ENCODE measurements around the gene EYA3. TPM values are rescaled to one million over a fixed set of nuclear protein-coding genes. Genes with fewer than 3 reads are reported as not detected.

EYA3 gene
- polyA plus RNA-seq, 6 donors from 2014 or later = 5.2 to 26.3 (median 7.6) TPM

- Mint-ChIP-seq H3K27ac (no peak overlapping the region), H3K27me3 (no peaks in the 10 kb centered on the region), H3K4me3 (no peak overlapping the region), H3K9me3 (no peaks in the 10 kb centered on the region), H3K36me3 (peaks cover 8 to 13% of the 10 kb centered on the region in 2 donors), H3K4me1 (peaks cover 5 to 13% (median 7%) of the 10 kb centered on the region in 3 donors)
- DNase-seq = no peak
- ATAC-seq (ENCODE audit: low read depth in 2 of 2) = no peak
Observed at GRCh38 chr1:28050776-28051175, 37.6 kb downstream of the EYA3 start.

GRCh38 chr1:28046716-28047115 lies 41.7 kb downstream of the EYA3 start:
- Mint-ChIP-seq H3K4me3 (no peak overlapping the region), H3K9me3 (no peaks in the 10 kb centered on the region), H3K4me1 (peaks cover 0 to 10% (median 4%) of the 10 kb centered on the region in 3 donors), H3K36me3 (peaks cover 8 to 21% of the 10 kb centered on the region in 2 donors), H3K27me3 (no peaks in the 10 kb centered on the region), H3K27ac (peak overlapping the region in 1 of 6 donors; percentile 32)
- DNase-seq = no peak
- ATAC-seq (ENCODE audit: low read depth in 2 of 2) = no peak

- Mint-ChIP-seq H3K27me3 (no peaks in the 10 kb centered on the region), H3K4me1 (peaks cover 0 to 10% (median 4%) of the 10 kb centered on the region in 3 donors), H3K36me3 (peaks cover 8 to 21% of the 10 kb centered on the region in 2 donors), H3K27ac (no peak overlapping the region), H3K9me3 (no peaks in the 10 kb centered on the region), H3K4me3 (no peak overlapping the region)
- DNase-seq (no peak), ATAC-seq (ENCODE audit: low read depth in 2 of 2) (no peak)
Observed at GRCh38 chr1:28045777-28046176, 42.6 kb downstream of the EYA3 start.

GRCh38 chr1:28044399-28044798 lies 44.0 kb downstream of the EYA3 start:
- no peak for ATAC-seq (ENCODE audit: low read depth in 2 of 2)
- H3K4me1 Mint-ChIP-seq = peaks cover 0 to 10% (median 4%) of the 10 kb centered on the region in 3 donors
- no peaks in the 10 kb centered on the region for H3K27me3 Mint-ChIP-seq
- no peak overlapping the region for H3K27ac Mint-ChIP-seq
- H3K36me3 Mint-ChIP-seq = peaks cover 19 to 30% of the 10 kb centered on the region in 2 donors
- no peaks in the 10 kb centered on the region for H3K9me3 Mint-ChIP-seq
- DNase-seq = no peak
- H3K4me3 Mint-ChIP-seq = no peak overlapping the region

DNA sequence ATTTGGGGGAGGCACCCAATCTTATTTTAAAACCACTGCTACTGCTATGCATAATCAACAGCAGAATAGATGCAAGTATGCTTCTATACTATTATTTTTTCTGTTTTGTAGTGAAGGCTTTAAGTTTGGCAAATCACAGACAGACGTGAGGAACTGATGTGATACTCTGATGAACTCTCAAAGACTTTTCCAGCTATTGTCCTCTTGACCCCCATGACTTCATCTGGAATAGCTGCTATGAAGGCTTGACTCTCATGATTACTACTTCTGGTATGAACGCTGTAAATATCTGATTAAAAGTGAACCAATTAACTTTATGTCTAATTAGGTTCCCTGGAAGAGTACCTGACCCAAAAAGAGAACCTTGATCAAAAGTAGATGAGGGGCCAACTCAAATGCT lies 49.1 kb downstream of the EYA3 start:
- Mint-ChIP-seq H3K27ac (no peak overlapping the region), H3K4me3 (no peak overlapping the region), H3K9me3 (no peaks in the 10 kb centered on the region)

DNA sequence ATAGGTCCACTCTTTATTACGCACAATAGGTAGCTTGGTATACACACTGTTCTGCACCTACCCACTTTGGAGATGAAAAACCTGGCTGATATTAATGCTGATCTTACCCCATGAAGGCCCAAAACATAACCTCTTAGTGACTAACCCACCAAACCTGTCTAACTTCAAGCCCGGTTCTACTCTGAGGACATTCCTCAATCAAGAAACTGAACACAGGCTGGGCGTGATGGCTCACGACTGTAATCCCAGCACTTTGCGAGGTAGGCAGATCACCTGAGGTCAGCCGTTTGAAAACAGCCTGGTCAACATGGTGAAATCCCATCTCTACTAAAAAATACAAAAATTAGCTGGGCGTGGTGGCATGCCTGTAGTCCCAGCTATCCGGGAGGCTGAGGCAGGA lies 50.5 kb downstream of the EYA3 start:
- Mint-ChIP-seq H3K9me3 (no peaks in the 10 kb centered on the region), H3K4me1 (peaks cover 0 to 4% (median 0%) of the 10 kb centered on the region in 3 donors), H3K36me3 (peaks cover 11 to 33% of the 10 kb centered on the region in 2 donors), H3K27ac (no peak overlapping the region), H3K4me3 (no peak overlapping the region), H3K27me3 (no peaks in the 10 kb centered on the region)
- no peak for ATAC-seq (ENCODE audit: low read depth in 2 of 2)
- DNase-seq = no peak

More for the DNA sequence above, 49.1 kb downstream of the EYA3 start:
- no peak for DNase-seq
- Mint-ChIP-seq H3K36me3 (peaks cover 11 to 33% of the 10 kb centered on the region in 2 donors), H3K4me1 (peaks cover 0 to 4% (median 0%) of the 10 kb centered on the region in 3 donors), H3K27me3 (no peaks in the 10 kb centered on the region)
- ATAC-seq (ENCODE audit: low read depth in 2 of 2) = no peak

DNA sequence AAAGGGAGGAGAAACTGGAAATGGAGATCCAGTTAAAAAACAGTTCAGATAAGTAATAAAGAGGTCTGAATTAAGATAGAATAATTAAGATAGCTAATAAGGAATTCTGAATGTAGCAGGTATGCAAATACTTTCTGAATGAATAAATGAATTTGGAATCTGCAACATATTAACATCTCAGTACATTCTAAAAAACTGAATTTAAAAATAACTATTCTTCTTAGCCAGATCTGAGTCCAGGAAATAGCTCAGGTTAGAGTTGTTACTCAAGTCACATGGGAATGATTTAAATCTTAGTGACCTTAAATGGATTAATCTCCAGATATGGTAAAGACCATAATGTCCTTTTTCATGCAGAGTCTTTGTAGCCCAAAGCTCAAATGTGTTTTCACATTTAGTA lies 51.2 kb downstream of the EYA3 start:
- DNase-seq = no peak
- Mint-ChIP-seq H3K4me3 (no peak overlapping the region), H3K27me3 (no peaks in the 10 kb centered on the region), H3K9me3 (no peaks in the 10 kb centered on the region), H3K36me3 (peaks cover 11 to 34% of the 10 kb centered on the region in 2 donors), H3K4me1 (peaks cover 0 to 4% (median 0%) of the 10 kb centered on the region in 3 donors), H3K27ac (no peak overlapping the region)
- ATAC-seq (ENCODE audit: low read depth in 2 of 2) = no peak

DNA sequence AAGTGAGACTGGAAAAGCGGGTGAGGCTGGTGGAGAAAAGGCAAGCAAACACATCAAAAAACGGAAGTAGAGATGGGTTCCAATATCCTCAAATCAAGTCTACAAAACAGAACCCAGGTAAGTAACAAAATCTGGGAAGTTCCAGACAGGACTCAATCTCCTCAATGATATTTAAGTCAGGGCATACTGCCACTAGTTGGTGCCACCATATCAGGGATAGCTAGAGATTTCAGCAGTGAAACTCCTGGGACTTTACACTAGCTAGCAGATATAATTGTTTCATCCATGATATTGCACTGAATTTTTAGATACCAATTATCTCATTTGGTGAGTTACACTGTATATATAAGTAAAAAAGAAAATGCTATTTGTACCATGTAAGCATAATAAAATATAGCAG lies 52.0 kb downstream of the EYA3 start:
- DNase-seq (no peak), ATAC-seq (ENCODE audit: low read depth in 2 of 2) (no peak)
- H3K4me3 Mint-ChIP-seq = no peak overlapping the region
- peaks cover 11 to 29% of the 10 kb centered on the region in 2 donors for H3K36me3 Mint-ChIP-seq
- peaks cover 0 to 4% (median 0%) of the 10 kb centered on the region in 3 donors for H3K4me1 Mint-ChIP-seq
- no peaks in the 10 kb centered on the region for H3K27me3 Mint-ChIP-seq
- H3K27ac Mint-ChIP-seq = peak overlapping the region in 3 of 6 donors; percentile 14 to 64 (median 53)
- no peaks in the 10 kb centered on the region for H3K9me3 Mint-ChIP-seq

GRCh38 chr1:28035420-28035819 lies 53.0 kb downstream of the EYA3 start:
- Mint-ChIP-seq H3K9me3 (no peaks in the 10 kb centered on the region), H3K27ac (peak overlapping the region in 1 of 6 donors; percentile 52), H3K4me3 (no peak overlapping the region), H3K36me3 (peaks cover 7 to 26% of the 10 kb centered on the region in 2 donors), H3K27me3 (no peaks in the 10 kb centered on the region), H3K4me1 (peaks cover 0 to 4% (median 0%) of the 10 kb centered on the region in 3 donors)
- DNase-seq = no peak
- no peak for ATAC-seq (ENCODE audit: low read depth in 2 of 2)

DNA sequence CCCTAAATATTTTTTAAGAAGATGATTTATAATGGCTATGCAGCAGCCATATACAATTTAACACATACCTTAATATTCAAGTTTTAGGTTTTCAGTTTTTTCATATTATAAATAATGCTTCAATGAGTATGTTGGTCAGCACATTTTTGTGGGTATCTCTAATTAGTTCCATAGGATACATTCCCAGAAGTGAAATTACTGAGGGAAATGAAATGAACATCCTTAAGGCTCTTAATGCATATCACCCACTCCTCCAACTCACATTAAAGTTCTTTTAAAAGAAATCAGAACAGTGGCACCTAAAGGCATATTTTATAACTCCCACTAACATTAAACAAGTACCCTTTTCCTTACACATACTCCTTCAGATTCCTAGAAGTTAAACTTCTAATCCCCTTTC lies 56.1 kb downstream of the EYA3 start:
- peaks cover 0 to 4% (median 0%) of the 10 kb centered on the region in 3 donors for H3K4me1 Mint-ChIP-seq
- no peaks in the 10 kb centered on the region for H3K9me3 Mint-ChIP-seq
- ATAC-seq (ENCODE audit: low read depth in 2 of 2) (no peak), DNase-seq (no peak)
- no peaks in the 10 kb centered on the region for H3K27me3 Mint-ChIP-seq
- no peak overlapping the region for H3K4me3 Mint-ChIP-seq
- peak overlapping the region in 1 of 6 donors; percentile 39 for H3K27ac Mint-ChIP-seq
- H3K36me3 Mint-ChIP-seq = peaks cover 0 to 17% of the 10 kb centered on the region in 2 donors

- H3K27me3 Mint-ChIP-seq = no peaks in the 10 kb centered on the region
- ATAC-seq (ENCODE audit: low read depth in 2 of 2) = no peak
- H3K27ac Mint-ChIP-seq = peak overlapping the region in 1 of 6 donors; percentile 72
Observed at GRCh38 chr1:28031173-28031572, 57.2 kb downstream of the EYA3 start.

GRCh38 chr1:28028873-28029654 lies 59.3 kb downstream of the EYA3 start:
- no peak for ATAC-seq (ENCODE audit: low read depth in 2 of 2)

More at GRCh38 chr1:28031173-28031572, 57.2 kb downstream of the EYA3 start:
- H3K4me3 Mint-ChIP-seq = no peak overlapping the region
- no peaks in the 10 kb centered on the region for H3K9me3 Mint-ChIP-seq
- H3K4me1 Mint-ChIP-seq = peaks cover 0 to 4% (median 0%) of the 10 kb centered on the region in 3 donors
- H3K36me3 Mint-ChIP-seq = peaks cover 0 to 17% of the 10 kb centered on the region in 2 donors
- DNase-seq = no peak

DNA sequence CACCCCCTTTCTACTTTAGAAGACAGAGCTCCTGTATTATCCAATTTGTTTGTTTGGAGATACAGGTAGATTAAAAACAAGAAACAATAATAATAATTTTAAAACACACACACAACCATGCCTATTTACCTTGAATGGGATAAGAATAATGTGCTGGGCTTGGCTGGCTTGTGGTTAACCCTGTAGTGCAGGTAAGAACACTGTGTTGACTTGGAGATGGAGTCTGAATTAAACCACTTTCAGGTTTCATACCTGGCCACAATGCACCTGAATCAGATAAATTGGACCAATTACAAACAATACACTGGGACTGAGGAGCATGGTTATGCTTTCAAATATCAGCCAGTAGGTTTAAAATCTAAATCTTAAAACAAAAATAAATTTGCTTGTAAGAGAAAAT lies 60.8 kb downstream of the EYA3 start:
- no peak overlapping the region for H3K4me3 Mint-ChIP-seq
- H3K9me3 Mint-ChIP-seq = no peaks in the 10 kb centered on the region
- no peak overlapping the region for H3K27ac Mint-ChIP-seq
- no peaks in the 10 kb centered on the region for H3K27me3 Mint-ChIP-seq
- peaks cover 0 to 8% of the 10 kb centered on the region in 2 donors for H3K36me3 Mint-ChIP-seq
- H3K4me1 Mint-ChIP-seq = no peaks in the 10 kb centered on the region
- ATAC-seq (ENCODE audit: low read depth in 2 of 2) (no peak), DNase-seq (no peak)

More at GRCh38 chr1:28028873-28029654, 59.3 kb downstream of the EYA3 start:
- H3K36me3 Mint-ChIP-seq = peaks cover 0 to 8% of the 10 kb centered on the region in 2 donors
- no peak overlapping the region for H3K4me3 Mint-ChIP-seq
- H3K9me3 Mint-ChIP-seq = no peaks in the 10 kb centered on the region
- no peaks in the 10 kb centered on the region for H3K4me1 Mint-ChIP-seq
- no peaks in the 10 kb centered on the region for H3K27me3 Mint-ChIP-seq
- DNase-seq = no peak
- peak overlapping the region in 3 of 6 donors; percentile 24 to 56 (median 49) for H3K27ac Mint-ChIP-seq

GRCh38 chr1:28027238-28027637 lies 61.2 kb downstream of the EYA3 start:
- Mint-ChIP-seq H3K4me3 (no peak overlapping the region), H3K27me3 (no peaks in the 10 kb centered on the region), H3K36me3 (peaks cover 0 to 5% of the 10 kb centered on the region in 2 donors), H3K4me1 (no peaks in the 10 kb centered on the region), H3K9me3 (no peaks in the 10 kb centered on the region), H3K27ac (no peak overlapping the region)
- no peak for ATAC-seq (ENCODE audit: low read depth in 2 of 2)
- no peak for DNase-seq

Data from naive B cell (primary cell).